Caco-2 (cell line): Measurements from ENCODE around the gene TAF6L. TPM values are rescaled to one million over a fixed set of nuclear protein-coding genes. Genes with fewer than 3 reads are reported as not detected.
A peak's percentile ranks its signal among the peaks of the same experiment; 100 is the strongest.

Experiments
- BruUV-seq: library from RNA; stranded (reverse); fragments of 400-500 nt; replicated peaks from 2 replicates; lab custom pipeline; 2021; lab: Mats Ljungman, UMichigan
- CTCF ChIA-PET: fragments of 300-600 bp; sonication (Branson Sonifier 250); formaldehyde crosslinking; loops from one replicate; lab custom pipeline; 2022; ENCODE audit warnings: antibody characterized with exemption; lab: Charles Lee
- POLR2A ChIA-PET: fragments of 300-600 bp; sonication (Branson Sonifier 250); formaldehyde crosslinking; loops from one replicate; lab custom pipeline; 2022; ENCODE audit warnings: antibody characterized with exemption; lab: Charles Lee
- DNase-seq, 2 experiments: peaks; one replicate each; pipeline versions ENCODE4 v3.0.0 to v3.0.0-alpha.2; 2020 to 2022
- H3K27me3 ChIP-seq: replicated peaks from 2 replicates; pipeline ENCODE4 v1.6.0; 2011; ENCODE audit warnings: low read length; ENCODE audit not compliant: control insufficient read depth, insufficient read depth
- H3K36me3 ChIP-seq: 2 replicates; pipeline ENCODE4 v1.5.1; 2011; ENCODE audit warnings: low read length; ENCODE audit not compliant: control insufficient read depth, insufficient read depth
- H3K4me1 ChIP-seq: fragments of 250-450 bp; sonication (Bioruptor Pico); 2 replicates; pipeline ENCODE4 v1.5.1; 2020; ENCODE audit warnings: mild to moderate bottlenecking
- H3K4me3 ChIP-seq: 2 replicates; pipeline ENCODE4 v1.5.1; 2011; ENCODE audit warnings: low read depth, mild to moderate bottlenecking, control low read depth, low read length
- H3K9me3 ChIP-seq: fragments of 250-450 bp; sonication (Bioruptor Pico); 2 replicates; pipeline ENCODE4 v1.5.1; 2020; ENCODE audit warnings: mild to moderate bottlenecking, moderate library complexity
- H3K27ac Mint-ChIP-seq: one replicate; pipeline ENCODE4 v1.8.0; 2022; ENCODE audit warnings: mixed read lengths; ENCODE audit not compliant: unreplicated experiment
- H3K27me3 Mint-ChIP-seq: one replicate; pipeline ENCODE4 v1.8.0; 2022; ENCODE audit warnings: mixed read lengths; ENCODE audit not compliant: insufficient read depth, unreplicated experiment
- H3K36me3 Mint-ChIP-seq: one replicate; pipeline ENCODE4 v1.8.0; 2022; ENCODE audit warnings: mild to moderate bottlenecking, mixed read lengths; ENCODE audit not compliant: insufficient read depth, unreplicated experiment
- H3K4me1 Mint-ChIP-seq: one replicate; pipeline ENCODE4 v1.8.0; 2022; ENCODE audit warnings: low read depth, mixed read lengths; ENCODE audit not compliant: unreplicated experiment
- H3K4me3 Mint-ChIP-seq: one replicate; pipeline ENCODE4 v1.8.0; 2022; ENCODE audit warnings: mild to moderate bottlenecking, moderate library complexity, mixed read lengths; ENCODE audit not compliant: unreplicated experiment
- H3K9me3 Mint-ChIP-seq: one replicate; pipeline ENCODE4 v1.8.0; 2022; ENCODE audit warnings: mixed read lengths; ENCODE audit not compliant: unreplicated experiment
- CTCF ChIP-seq, 2 experiments: fragments of 200-600 bp in 1 of 2; IDR thresholded peaks; 1 replicate in 1 of 2; 2 replicates in 1 of 2; pipeline versions ENCODE4 v1.5.1 to v1.8.0; 2011 to 2022; ENCODE audit warnings: antibody characterized with exemption in 1 of 2, control low read depth in 1 of 2, inconsistent platforms in 1 of 2, low read depth in 1 of 2, low read length in 1 of 2, mild to moderate bottlenecking in 1 of 2, moderate library complexity in 1 of 2; ENCODE audit not compliant: insufficient read depth in 1 of 2, severe bottlenecking in 1 of 2, unreplicated experiment in 1 of 2
- intact Hi-C: fragments of 100-400 bp; cut with micrococcal nuclease; formaldehyde crosslinking; loops from one replicate; pipeline ENCODE4 v1.10.0; 2022; ENCODE audit not compliant: unreplicated experiment
- total RNA-seq: library from RNA; stranded (reverse); gene quantifications from 2 replicates; pipeline ENCODE4 v1.2.3, GENCODE V29; 2022

TAF6L gene
- total RNA-seq, 1 experiment from 2014 or later = 26.8 TPM

GRCh38 chr11:62753736-62754603 is 17.2 kb upstream of the TAF6L start, which contains the start of gene ZBTB3:
TSS of gene ZBTB3 (minus strand) at chr11:62754160. CDS start at chr11:62753664, 496 bp downstream.
- TF ChIP-seq CTCF (IDR thresholded peaks at IDR 0.05; ENCODE audit: insufficient read depth in 1 of 2, low read depth in 1 of 2, low read length in 1 of 2, severe bottlenecking in 1 of 2, unreplicated experiment in 1 of 2) = no peak
- Histone ChIP-seq H3K4me1 (peaks cover 9% of the 10 kb centered on the region; the same call in 1 of the 2 replicates), H3K27me3 (no peaks in the 10 kb centered on the region), H3K9me3 (no peaks in the 10 kb centered on the region), H3K4me3 (peak within 1 kb of the TSS; percentile 56), H3K36me3 (peaks cover 3% of the 10 kb centered on the region)
- ChIA-PET POLR2A (interaction anchor here (0.6 to 2.1 kb wide), 30 partner anchors 8 to 273 kb away, joined by 3 to 71 read pairs (median 8); partner anchors contain the start of genes B3GAT3, C11orf98, CSKMT and EEF1G), CTCF (interaction anchor here (0.5 to 1.7 kb wide), 17 partner anchors 8 to 359 kb away, joined by 3 to 48 read pairs (median 5); partner anchors contain the start of genes HNRNPUL2, MTA2, POLR2G and TAF6L)
- peaks cover 23% of the 10 kb centered on the region for H3K36me3 Mint-ChIP-seq
- peak; percentile 98 to 99 for DNase-seq
- BruUV-seq = no TSS peak
- peak within 1 kb of the TSS; percentile 95 for H3K27ac Mint-ChIP-seq
- H3K9me3 Mint-ChIP-seq = no peaks in the 10 kb centered on the region
- no peaks in the 10 kb centered on the region for H3K4me1 Mint-ChIP-seq
- H3K27me3 Mint-ChIP-seq = no peaks in the 10 kb centered on the region
- H3K4me3 Mint-ChIP-seq = peak within 1 kb of the TSS; percentile 97
- intact Hi-C loops = loop anchor here (1.0 to 2.0 kb wide), 2 partner anchors 7 to 25 kb away; partner anchors contain the start of genes POLR2G and TTC9C

- DNase-seq = no peak
- Mint-ChIP-seq H3K36me3 (peaks cover 23% of the 10 kb centered on the region), H3K4me1 (no peaks in the 10 kb centered on the region), H3K4me3 (peak overlapping the region; percentile 97), H3K27ac (no peak overlapping the region), H3K27me3 (no peaks in the 10 kb centered on the region), H3K9me3 (no peaks in the 10 kb centered on the region)
- no peaks in the 10 kb centered on the region for H3K9me3 ChIP-seq
- intact Hi-C loops = no loop called here
- BruUV-seq = TSS peak; percentile 52
- ChIA-PET CTCF (no interaction called here), POLR2A (interaction anchor here (0.6 to 2.1 kb wide), 2 partner anchors 27 to 614 kb away, joined by 7 to 71 read pairs; partner anchors contain the start of genes HNRNPUL2, SLC22A9 and TTC9C)
- no peak overlapping the region for H3K4me3 ChIP-seq
- H3K27me3 ChIP-seq = no peaks in the 10 kb centered on the region
- peaks cover 3% of the 10 kb centered on the region for H3K36me3 ChIP-seq
- peaks cover 9% of the 10 kb centered on the region; the same call in 1 of the 2 replicates for H3K4me1 ChIP-seq
- no peak for TF ChIP-seq CTCF (IDR thresholded peaks at IDR 0.05; ENCODE audit: insufficient read depth in 1 of 2, low read depth in 1 of 2, low read length in 1 of 2, severe bottlenecking in 1 of 2, unreplicated experiment in 1 of 2)
Measured at GRCh38 chr11:62755086-62755615, 16.0 kb upstream of the TAF6L start.
